Ishikawa (cell line): ENCODE measurements around the gene FAM184A.

Experiments
- CEBPB ChIP-seq: IDR thresholded peaks from 2 replicates; pipeline ENCODE4 v1.6.1; 2012
- CREB1 ChIP-seq: IDR thresholded peaks from 2 replicates; pipeline ENCODE4 v1.6.1; 2012; ENCODE audit warnings: low read depth
- EGR1 ChIP-seq: IDR thresholded peaks from 2 replicates; pipeline ENCODE4 v1.6.1; 2012
- EP300 ChIP-seq: IDR thresholded peaks from 2 replicates; pipeline ENCODE4 v1.6.1; 2012; ENCODE audit warnings: borderline replicate concordance
- FOXM1 ChIP-seq: IDR thresholded peaks from 2 replicates; pipeline ENCODE4 v1.6.1; 2012; ENCODE audit warnings: low read depth, borderline replicate concordance
- NFIC ChIP-seq: IDR thresholded peaks from 2 replicates; pipeline ENCODE4 v1.6.1; 2012
- RAD21 ChIP-seq: IDR thresholded peaks from 2 replicates; pipeline ENCODE4 v1.6.1; 2012; ENCODE audit warnings: low read depth
- TAF1 ChIP-seq: IDR thresholded peaks from 2 replicates; pipeline ENCODE4 v1.6.1; 2012; ENCODE audit warnings: low read depth, mild to moderate bottlenecking
- TCF12 ChIP-seq: IDR thresholded peaks from 2 replicates; pipeline ENCODE4 v1.6.1; 2012; ENCODE audit warnings: low read depth
- TEAD4 ChIP-seq: IDR thresholded peaks from 2 replicates; pipeline ENCODE4 v1.6.1; 2012
- YY1 ChIP-seq: IDR thresholded peaks from 2 replicates; pipeline ENCODE4 v1.6.1; 2012; ENCODE audit warnings: low read depth
- ZBTB7A ChIP-seq: IDR thresholded peaks from 2 replicates; pipeline ENCODE4 v1.6.1; 2012; ENCODE audit warnings: low read depth
- TF ChIP-seq, protein P1 (sequence below): IDR thresholded peaks from 2 replicates; pipeline ENCODE4 v1.6.1; 2012; ENCODE audit warnings: low read depth, mild to moderate bottlenecking
- TF ChIP-seq, protein P2 (sequence below): IDR thresholded peaks from 2 replicates; pipeline ENCODE4 v1.6.1; 2012
- TF ChIP-seq, protein P3 (sequence below): IDR thresholded peaks from 2 replicates; pipeline ENCODE4 v1.6.1; 2012

Gene FAM184A

DNA sequence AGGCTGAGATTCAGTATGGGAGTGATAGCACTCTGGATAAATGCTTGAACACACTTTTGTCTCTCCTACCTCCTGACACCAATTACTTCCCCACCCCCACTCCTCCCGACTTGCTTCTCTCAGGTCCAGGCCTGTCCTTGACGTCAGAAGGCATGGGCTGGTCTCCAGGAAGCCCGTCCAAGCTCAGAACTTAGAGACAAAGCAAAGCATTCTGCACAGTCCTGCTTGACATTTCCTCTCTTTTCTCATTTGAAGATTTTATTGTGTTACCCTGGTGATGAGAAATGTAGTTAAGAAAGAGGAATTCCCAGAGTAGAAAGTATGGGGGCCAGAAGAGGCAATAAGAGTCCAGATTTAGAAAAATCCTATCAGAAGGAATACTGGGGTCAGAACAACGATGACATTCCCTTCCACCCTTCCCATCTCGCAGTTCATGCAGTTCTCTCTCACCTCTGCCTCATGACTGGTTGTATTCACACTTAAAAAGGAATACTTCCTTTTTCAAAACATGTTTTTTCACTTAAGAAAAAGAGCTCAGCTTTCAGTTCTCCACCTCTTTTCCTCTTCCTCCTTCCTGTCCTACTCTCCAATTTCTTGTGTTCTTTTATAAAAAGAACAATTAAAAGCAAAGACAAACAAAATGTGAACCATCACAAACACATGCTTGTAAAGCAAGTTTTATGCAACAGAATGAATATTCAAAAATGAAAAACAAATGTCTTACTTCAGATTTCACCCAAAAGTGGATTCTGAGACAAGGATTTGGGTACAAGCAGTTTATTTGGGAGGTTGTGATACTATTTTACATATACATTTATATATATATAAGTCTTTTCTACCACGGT, 18.5 kb upstream of the FAM184A start:
- TF ChIP-seq FOXM1 (no peak), EGR1 (no peak), CEBPB (no peak), RAD21 (no peak), YY1 (no peak), TCF12 (no peak)
- TF ChIP-seq, protein P1, sequence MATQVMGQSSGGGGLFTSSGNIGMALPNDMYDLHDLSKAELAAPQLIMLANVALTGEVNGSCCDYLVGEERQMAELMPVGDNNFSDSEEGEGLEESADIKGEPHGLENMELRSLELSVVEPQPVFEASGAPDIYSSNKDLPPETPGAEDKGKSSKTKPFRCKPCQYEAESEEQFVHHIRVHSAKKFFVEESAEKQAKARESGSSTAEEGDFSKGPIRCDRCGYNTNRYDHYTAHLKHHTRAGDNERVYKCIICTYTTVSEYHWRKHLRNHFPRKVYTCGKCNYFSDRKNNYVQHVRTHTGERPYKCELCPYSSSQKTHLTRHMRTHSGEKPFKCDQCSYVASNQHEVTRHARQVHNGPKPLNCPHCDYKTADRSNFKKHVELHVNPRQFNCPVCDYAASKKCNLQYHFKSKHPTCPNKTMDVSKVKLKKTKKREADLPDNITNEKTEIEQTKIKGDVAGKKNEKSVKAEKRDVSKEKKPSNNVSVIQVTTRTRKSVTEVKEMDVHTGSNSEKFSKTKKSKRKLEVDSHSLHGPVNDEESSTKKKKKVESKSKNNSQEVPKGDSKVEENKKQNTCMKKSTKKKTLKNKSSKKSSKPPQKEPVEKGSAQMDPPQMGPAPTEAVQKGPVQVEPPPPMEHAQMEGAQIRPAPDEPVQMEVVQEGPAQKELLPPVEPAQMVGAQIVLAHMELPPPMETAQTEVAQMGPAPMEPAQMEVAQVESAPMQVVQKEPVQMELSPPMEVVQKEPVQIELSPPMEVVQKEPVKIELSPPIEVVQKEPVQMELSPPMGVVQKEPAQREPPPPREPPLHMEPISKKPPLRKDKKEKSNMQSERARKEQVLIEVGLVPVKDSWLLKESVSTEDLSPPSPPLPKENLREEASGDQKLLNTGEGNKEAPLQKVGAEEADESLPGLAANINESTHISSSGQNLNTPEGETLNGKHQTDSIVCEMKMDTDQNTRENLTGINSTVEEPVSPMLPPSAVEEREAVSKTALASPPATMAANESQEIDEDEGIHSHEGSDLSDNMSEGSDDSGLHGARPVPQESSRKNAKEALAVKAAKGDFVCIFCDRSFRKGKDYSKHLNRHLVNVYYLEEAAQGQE: no peak
- TF ChIP-seq, protein P2, sequence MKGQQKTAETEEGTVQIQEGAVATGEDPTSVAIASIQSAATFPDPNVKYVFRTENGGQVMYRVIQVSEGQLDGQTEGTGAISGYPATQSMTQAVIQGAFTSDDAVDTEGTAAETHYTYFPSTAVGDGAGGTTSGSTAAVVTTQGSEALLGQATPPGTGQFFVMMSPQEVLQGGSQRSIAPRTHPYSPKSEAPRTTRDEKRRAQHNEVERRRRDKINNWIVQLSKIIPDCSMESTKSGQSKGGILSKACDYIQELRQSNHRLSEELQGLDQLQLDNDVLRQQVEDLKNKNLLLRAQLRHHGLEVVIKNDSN: no peak

DNA sequence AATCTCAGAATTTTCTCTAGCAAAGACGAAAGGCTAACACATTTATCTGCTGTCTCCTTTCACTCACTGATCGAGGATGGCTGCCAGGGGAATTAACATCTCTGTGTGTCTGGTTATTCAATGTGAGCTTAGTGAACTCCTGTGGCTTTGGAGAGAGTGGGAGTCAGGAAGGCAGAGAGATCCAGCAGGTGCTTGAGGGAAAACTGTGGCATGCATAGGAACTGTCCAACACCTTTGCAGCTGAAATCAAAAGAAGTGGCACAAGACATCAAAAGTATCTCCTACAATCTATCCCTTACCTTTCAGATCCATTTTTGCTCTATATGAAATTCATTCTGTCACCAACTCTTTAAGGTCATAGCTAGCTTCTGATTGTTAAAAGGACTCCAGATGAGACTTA, 11.8 kb upstream of the FAM184A start:
- no peak for TF ChIP-seq RAD21
- TF ChIP-seq YY1: no peak
- TF ChIP-seq, protein P2: no peak
- TF ChIP-seq EGR1: no peak
- TF ChIP-seq EP300: no peak
- TF ChIP-seq, protein P1: peak; percentile 87
- TF ChIP-seq TAF1: no peak
- TF ChIP-seq CREB1: no peak
- TF ChIP-seq FOXM1: no peak
- TF ChIP-seq, protein P3, sequence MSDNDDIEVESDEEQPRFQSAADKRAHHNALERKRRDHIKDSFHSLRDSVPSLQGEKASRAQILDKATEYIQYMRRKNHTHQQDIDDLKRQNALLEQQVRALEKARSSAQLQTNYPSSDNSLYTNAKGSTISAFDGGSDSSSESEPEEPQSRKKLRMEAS: no peak
- peak; percentile 56 for TF ChIP-seq TEAD4
- TF ChIP-seq TCF12: no peak
- TF ChIP-seq ZBTB7A: no peak
- no peak for TF ChIP-seq NFIC
- no peak for TF ChIP-seq CEBPB

DNA sequence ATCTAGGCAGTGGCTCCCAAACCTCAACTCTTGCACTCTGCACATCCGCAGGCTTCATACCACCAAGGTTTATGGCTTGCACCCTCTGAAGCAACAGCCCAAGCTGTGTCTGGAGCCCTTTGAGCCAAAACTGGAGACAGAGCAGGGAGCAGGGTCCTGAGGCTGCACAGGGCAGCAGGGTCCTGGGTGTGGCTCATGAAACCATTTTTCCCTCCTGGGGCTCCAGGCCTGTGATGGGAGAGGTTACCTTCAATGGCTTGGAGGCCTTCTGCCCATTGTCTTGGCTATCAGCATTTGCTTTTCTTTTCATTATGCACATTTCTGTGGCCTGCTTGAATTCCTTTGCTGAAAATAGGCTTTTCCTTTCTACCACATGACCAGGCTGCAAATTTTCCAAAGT, 6.3 kb upstream of the FAM184A start:
- TF ChIP-seq TAF1 (no peak), TEAD4 (no peak), ZBTB7A (no peak), RAD21 (no peak), CREB1 (no peak), FOXM1 (no peak), TCF12 (no peak), CEBPB (no peak), EGR1 (no peak), NFIC (no peak)
- TF ChIP-seq, protein P1: no peak
- TF ChIP-seq, protein P2: no peak
- TF ChIP-seq, protein P3: no peak

DNA sequence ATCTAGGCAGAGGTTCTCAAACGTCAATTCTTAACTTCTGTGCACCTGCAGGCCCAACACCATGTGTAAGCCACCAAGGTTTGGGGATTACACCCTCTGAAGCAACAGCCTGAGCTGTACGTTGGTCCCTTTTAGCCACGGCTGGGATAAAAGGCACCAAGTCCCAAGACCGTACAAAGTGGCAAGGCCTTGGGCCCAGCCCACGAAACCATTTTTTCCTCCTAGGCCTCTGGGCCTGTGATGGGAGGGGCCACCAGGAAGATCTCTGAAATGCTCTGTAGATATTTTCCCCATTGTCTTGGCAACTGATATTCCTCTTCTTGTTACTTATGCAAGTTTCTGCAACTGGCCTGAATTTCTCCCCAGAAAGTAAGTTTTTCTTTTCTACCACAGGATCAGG, 4.5 kb upstream of the FAM184A start:
- TF ChIP-seq ZBTB7A: no peak
- TF ChIP-seq EP300: no peak
- TF ChIP-seq NFIC: no peak
- no peak for TF ChIP-seq EGR1
- TF ChIP-seq TAF1: no peak
- TF ChIP-seq TEAD4: no peak
- TF ChIP-seq, protein P2: no peak
- no peak for TF ChIP-seq TCF12
- no peak for TF ChIP-seq RAD21
- no peak for TF ChIP-seq CREB1
- TF ChIP-seq, protein P3: no peak
- no peak for TF ChIP-seq CEBPB
- TF ChIP-seq, protein P1: no peak
- no peak for TF ChIP-seq YY1
- no peak for TF ChIP-seq FOXM1
